AG20443 (cell line): ENCODE data around the gene MMP24.
A peak's percentile ranks its signal among the peaks of the same experiment; 100 is the strongest.
"Not testable (repeated sequence)": the region's sequence is repeated elsewhere in the genome, so short reads cannot be mapped to it uniquely, and the experiment has no call there.

Experiments used
- DNase-seq: peaks from one replicate; pipeline ENCODE4 v3.0.0; 2012; ENCODE audit warnings: low spot score, mixed read lengths

MMP24 gene

DNA sequence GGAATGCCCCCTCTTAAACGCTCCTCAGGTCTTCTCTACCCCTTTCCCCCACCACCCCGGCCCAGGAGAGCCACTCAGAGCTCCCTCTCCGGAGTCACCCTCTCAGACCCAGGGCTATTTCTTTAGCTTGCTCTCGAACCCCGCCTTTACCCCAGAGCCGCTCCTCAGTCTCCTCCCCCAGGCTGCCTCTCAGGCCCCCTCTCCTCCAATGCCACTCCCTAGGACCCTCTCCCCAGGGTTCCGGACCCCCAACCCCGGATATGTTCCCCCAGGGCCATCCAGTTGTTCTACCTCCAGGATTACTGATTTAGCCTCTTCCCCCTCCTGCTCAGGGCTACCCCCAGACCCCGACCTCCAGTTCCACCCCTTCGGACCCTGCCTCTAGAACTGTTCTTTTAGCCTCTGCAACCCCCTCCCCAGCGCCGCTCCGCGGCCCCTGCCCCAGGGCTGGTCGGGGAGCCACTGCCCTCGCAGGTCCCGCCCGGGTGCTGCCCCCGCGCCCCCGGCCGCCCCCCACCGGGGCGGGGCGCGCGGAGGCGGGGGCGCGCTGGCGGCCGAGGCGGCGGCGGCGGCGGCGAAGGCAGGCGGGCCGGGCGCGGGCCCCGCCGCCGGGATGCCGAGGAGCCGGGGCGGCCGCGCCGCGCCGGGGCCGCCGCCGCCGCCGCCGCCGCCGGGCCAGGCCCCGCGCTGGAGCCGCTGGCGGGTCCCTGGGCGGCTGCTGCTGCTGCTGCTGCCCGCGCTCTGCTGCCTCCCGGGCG is at the start of gene MMP24:
TSS of gene MMP24 (plus strand) at position 565 of the 758 bp plus-strand sequence. CDS start at position 614, 49 bp downstream.
- peak; percentile 53 for DNase-seq

GRCh38 chr20:35179292-35180212 is 46.9 kb upstream of the MMP24 start:
- no peak for DNase-seq

GRCh38 chr20:35180266-35180665 is 46.2 kb upstream of the MMP24 start:
- no peak for DNase-seq

DNA sequence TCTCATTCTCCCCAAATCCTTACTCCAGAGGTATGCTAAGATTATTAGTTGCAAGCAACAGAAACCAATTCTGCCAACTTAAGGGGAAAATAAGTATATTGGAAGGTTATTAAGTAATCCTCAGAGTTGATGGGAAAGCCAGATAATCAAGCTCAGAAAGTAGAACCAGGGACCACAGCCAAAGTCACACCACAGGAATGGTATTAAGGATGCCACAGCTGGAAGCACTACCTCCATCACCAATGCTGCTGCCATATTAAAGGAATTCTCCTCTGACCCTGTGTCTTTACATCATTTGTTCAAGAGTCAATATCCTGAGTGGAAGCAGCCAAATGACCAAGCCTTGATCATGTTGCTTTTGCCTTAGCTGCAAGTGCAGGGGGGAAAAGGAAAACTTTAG is 44.8 kb upstream of the MMP24 start:
- peak; percentile 43 for DNase-seq

- not testable (repeated sequence) for DNase-seq
Measured at GRCh38 chr20:35186691-35187289, 39.7 kb upstream of the MMP24 start.

GRCh38 chr20:35187584-35188190 is 38.8 kb upstream of the MMP24 start:
- DNase-seq, result no peak

DNA sequence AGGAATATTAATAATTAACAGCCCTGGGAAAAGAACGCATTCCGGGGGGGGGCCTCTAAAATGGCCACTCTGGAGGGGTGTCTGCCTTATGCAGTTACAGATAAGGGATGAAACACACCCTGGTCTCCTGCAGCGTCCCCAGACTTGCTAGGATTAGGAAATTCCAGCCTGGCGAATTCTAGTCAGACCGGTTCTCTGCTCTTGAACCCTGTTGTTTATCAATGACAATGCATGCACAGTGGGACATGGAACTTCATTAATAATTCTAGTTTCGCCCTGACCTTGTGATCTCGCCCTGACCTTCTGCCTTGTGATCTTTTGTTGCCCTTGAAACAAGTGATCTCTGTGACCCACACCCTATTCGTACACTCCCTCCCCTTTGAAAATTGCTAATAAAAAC is 37.3 kb upstream of the MMP24 start:
- not testable (repeated sequence) for DNase-seq

GRCh38 chr20:35190556-35190955 is 35.9 kb upstream of the MMP24 start:
- no peak for DNase-seq

GRCh38 chr20:35191419-35192117 is 34.9 kb upstream of the MMP24 start:
- DNase-seq, result no peak

GRCh38 chr20:35192118-35192872 is 34.2 kb upstream of the MMP24 start:
- DNase-seq, result no peak

GRCh38 chr20:35193031-35193791 is 33.3 kb upstream of the MMP24 start:
- not testable (repeated sequence) for DNase-seq

- no peak for DNase-seq
Measured at GRCh38 chr20:35196313-35196712, 30.2 kb upstream of the MMP24 start.

DNA sequence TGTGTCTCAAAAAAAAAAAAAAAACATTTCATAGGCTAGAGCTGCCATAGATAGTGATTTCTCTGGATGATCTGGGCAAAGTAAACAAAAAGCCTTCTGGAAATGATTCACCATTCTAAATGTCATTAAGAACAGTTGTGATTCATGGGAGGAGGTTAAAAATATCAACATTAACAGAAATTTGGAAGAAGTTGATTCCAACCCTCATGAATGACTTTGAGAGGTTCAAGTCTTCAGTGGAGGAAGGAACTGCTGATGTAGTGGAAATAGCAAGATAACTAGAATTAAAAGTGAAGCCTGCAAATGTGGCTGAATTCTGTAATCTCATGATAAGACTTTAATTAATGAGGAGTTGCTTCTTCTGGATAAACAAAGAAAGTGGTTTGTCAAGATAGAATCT is 26.8 kb upstream of the MMP24 start:
- no peak for DNase-seq

DNA sequence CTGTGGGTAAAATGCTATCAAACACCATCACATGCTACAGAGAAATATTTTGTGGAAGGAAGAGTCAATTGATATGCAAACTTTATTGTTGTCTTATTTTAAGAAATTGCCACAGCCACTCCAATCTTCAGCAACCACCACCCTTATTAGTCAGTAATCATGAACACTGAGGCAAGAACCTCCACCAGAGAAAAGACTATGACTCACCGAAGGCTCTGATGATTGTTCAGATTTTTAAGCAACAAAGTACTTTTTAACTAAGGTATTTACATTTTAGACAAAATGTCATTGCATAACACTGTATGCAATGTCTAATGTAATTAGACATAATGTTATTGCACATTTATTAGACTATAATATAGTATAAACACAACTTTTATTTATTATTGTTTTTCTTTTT is 26.2 kb upstream of the MMP24 start:
- DNase-seq, result peak; percentile 61

DNA sequence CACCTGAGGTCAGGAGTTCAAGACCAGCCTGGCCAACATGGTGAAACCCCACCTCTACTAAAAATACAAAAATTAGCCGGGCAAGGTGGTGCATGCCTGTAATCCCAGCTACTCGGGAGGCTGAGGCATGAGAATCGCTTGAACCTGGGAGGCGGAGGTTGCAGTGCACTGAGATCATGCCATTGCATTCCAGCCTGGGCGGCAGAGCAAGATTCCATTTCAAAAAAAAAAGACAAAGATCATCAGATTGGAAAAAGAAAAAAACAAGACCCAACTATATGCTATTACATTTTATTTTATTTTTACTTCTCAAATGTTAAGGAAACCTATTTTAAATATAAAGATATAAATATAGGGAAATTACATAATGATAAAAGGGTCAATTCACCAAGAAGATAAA is 25.0 kb upstream of the MMP24 start:
- DNase-seq, result not testable (repeated sequence)

- no peak for DNase-seq
Measured at GRCh38 chr20:35206802-35207201, 19.7 kb upstream of the MMP24 start.

GRCh38 chr20:35207950-35208611 is 18.4 kb upstream of the MMP24 start:
- peak; percentile 72 for DNase-seq

DNA sequence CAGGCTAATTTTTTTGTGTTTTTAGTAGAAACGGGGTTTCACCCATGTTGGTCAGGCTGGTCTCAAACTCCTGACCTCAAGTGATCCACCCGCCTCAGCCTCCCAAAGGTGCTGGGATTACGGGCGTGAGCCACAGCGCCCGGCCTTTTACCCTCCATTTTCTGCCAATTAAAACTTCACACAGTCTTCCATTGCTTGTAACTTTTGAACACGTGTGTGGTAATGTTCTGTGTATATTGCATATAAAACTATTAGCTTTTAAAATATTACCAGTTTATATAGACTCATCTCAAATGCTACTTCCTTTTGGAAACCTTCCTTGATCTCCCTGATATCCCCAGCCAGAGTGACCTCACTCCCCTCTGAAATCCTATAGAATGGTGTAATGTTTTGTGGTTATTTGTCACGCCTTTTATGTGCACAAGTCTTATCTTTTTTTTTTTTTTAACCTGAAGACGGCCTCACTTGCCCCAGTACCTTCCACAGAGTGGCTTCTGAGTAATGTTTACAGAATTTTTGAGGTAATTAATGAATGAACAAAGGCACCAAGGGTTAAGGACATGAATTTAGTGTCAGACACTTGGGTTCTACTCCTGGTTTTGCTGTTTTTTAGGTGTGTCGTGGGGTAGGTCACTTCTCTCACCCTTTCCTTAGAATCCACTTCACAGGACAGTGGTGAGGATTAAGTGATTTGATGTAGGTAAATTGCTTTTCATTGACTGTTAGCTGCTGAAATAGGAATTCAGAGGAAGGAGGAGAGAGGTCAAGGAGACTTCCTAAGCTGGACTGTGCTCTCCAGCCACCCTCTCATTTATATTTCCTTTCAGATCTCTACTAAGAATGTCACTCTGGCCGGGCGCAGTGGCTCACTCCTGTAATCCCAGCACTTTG is 11.2 kb upstream of the MMP24 start:
- no peak for DNase-seq
